Fibroblast of the aortic adventitia (primary cell): ENCODE results near the gene CLDN24. TPM values are rescaled to one million over a fixed set of nuclear protein-coding genes. Genes with fewer than 3 reads are reported as not detected.
A peak's percentile ranks its signal among the peaks of the same experiment; 100 is the strongest.

ENCODE experiments used
- DNase-seq: peaks from one replicate; pipeline ENCODE4 v3.0.0-alpha.2; 2010; ENCODE audit warnings: low read depth
- H3K4me3 ChIP-seq: 2 replicates; pipeline ENCODE4 v1.5.1; 2011; ENCODE audit warnings: low read depth, mild to moderate bottlenecking, control low read depth, low read length, moderate library complexity
- CTCF ChIP-seq: IDR thresholded peaks from 2 replicates; pipeline ENCODE4 v1.5.1; 2011; ENCODE audit warnings: mild to moderate bottlenecking, low read length, control low read depth, inconsistent platforms; ENCODE audit not compliant: insufficient read depth
- total RNA-seq: library from RNA; depleted of rRNA; stranded (reverse); fragments of >200 nt; gene quantifications from 2 replicates; pipeline ENCODE4 v1.2.3, GENCODE V29; 2012; ENCODE audit warnings: low replicate concordance

The CLDN24 gene
- total RNA-seq, 1 donor, result not detected

- DNase-seq, result no peak
- no peak for TF ChIP-seq CTCF
- no peak overlapping the region for H3K4me3 ChIP-seq
Measured at GRCh38 chr4:183300655-183301054, 21.6 kb downstream of the CLDN24 start.

- DNase-seq, result peak; percentile 55
- no peak for TF ChIP-seq CTCF
- no peak overlapping the region for H3K4me3 ChIP-seq
Measured at GRCh38 chr4:183300070-183300469, 22.2 kb downstream of the CLDN24 start.

- no peak for DNase-seq
- H3K4me3 ChIP-seq, result no peak overlapping the region
- TF ChIP-seq CTCF, result no peak
Measured at GRCh38 chr4:183299464-183299863, 22.8 kb downstream of the CLDN24 start.

GRCh38 chr4:183297675-183298074 lies 24.6 kb downstream of the CLDN24 start:
- no peak for TF ChIP-seq CTCF
- H3K4me3 ChIP-seq, result no peak overlapping the region
- no peak for DNase-seq

- H3K4me3 ChIP-seq, result no peak overlapping the region
- TF ChIP-seq CTCF, result no peak
Measured at GRCh38 chr4:183295711-183296110, 26.5 kb downstream of the CLDN24 start.

GRCh38 chr4:183291070-183291469 lies 31.2 kb downstream of the CLDN24 start:
- no peak for DNase-seq
- H3K4me3 ChIP-seq, result no peak overlapping the region
- TF ChIP-seq CTCF, result no peak

More at GRCh38 chr4:183295711-183296110, 26.5 kb downstream of the CLDN24 start:
- DNase-seq, result no peak

- no peak for DNase-seq
- no peak for TF ChIP-seq CTCF
- H3K4me3 ChIP-seq, result no peak overlapping the region
Measured at GRCh38 chr4:183289688-183290087, 32.5 kb downstream of the CLDN24 start.
